GM12873 (cell line): Measurements from ENCODE around the gene GALNT18.

Source experiments
- CTCF ChIP-seq: IDR thresholded peaks from 2 replicates; pipeline ENCODE4 v1.5.1; 2012; ENCODE audit warnings: low read depth, mild to moderate bottlenecking, moderate library complexity, low read length, control low read depth; ENCODE audit not compliant: insufficient read depth; ENCODE audit errors: missing control alignments

Gene GALNT18

GRCh38 chr11:11519184-11519583, 102.6 kb downstream of the GALNT18 start:
- TF ChIP-seq CTCF: peak; percentile 20

GRCh38 chr11:11514246-11514645, 107.6 kb downstream of the GALNT18 start:
- no peak for TF ChIP-seq CTCF

- no peak for TF ChIP-seq CTCF
Measured at GRCh38 chr11:11513422-11513821, 108.4 kb downstream of the GALNT18 start.

GRCh38 chr11:11512929-11513328, 108.9 kb downstream of the GALNT18 start:
- no peak for TF ChIP-seq CTCF

- TF ChIP-seq CTCF: no peak
Measured at GRCh38 chr11:11512502-11512901, 109.3 kb downstream of the GALNT18 start.

GRCh38 chr11:11512090-11512489, 109.7 kb downstream of the GALNT18 start:
- TF ChIP-seq CTCF: no peak

- no peak for TF ChIP-seq CTCF
Measured at GRCh38 chr11:11510939-11511338, 110.9 kb downstream of the GALNT18 start.
